Measurements from ENCODE around the gene C6orf47.

Gene C6orf47

GRCh38 chr6:31640612-31641011, 20.0 kb downstream of the C6orf47 start:
- TF ChIP-seq CTCF (IDR thresholded peaks at IDR 0.05; ENCODE audit: insufficient read depth, low read depth, low read length, missing control alignments), result no peak
- DNase-seq (ENCODE audit: low read depth), result no peak
- H3K4me3 ChIP-seq (ENCODE audit: low read length), result no peak overlapping the region

DNA sequence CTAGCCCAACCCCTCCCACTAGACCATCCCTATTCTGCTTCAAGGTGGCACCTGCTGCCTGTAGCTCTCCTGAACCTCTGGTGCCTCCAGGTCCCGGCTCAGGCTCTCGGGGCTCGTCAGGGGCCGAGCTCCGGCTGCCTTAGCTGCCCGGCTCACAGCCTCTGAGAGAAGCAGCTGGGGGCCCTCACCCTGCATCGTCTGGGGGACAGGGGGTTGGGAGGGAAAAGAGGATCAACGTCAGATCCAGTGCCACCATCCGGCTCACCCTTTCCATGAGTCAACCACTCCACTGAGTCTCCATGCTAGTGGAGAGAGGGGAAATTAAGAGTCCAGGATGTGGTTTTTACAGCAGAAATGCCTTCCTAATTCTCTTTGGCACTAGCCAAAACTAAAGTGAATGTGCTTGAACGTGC, 21.1 kb downstream of the C6orf47 start:
- no peak overlapping the region for H3K4me3 ChIP-seq (ENCODE audit: low read length)
- TF ChIP-seq CTCF (IDR thresholded peaks at IDR 0.05; ENCODE audit: insufficient read depth, low read depth, low read length, missing control alignments), result no peak
- DNase-seq (ENCODE audit: low read depth), result no peak

DNA sequence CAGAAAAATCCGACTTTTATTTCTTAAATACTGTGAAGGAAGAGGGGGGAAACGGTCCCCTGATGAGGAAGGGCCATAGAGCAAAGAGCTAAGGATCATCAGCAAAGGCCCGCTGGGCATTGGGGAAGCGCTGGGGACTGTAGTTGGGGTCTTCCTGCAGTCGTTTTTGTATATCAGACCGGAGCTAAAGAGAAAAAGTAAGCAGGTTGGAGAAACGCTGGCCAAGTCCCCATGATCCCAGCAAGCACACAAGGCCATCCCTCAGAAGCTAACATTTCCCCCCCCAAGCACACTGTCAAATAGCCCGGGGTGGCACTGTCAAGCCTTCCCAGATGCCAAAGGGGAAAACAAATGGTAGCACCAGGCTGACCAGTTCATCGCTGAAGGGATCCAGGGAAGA, 21.5 kb downstream of the C6orf47 start:
- TF ChIP-seq CTCF (IDR thresholded peaks at IDR 0.05; ENCODE audit: insufficient read depth, low read depth, low read length, missing control alignments), result no peak
- no peak for DNase-seq (ENCODE audit: low read depth)

DNA sequence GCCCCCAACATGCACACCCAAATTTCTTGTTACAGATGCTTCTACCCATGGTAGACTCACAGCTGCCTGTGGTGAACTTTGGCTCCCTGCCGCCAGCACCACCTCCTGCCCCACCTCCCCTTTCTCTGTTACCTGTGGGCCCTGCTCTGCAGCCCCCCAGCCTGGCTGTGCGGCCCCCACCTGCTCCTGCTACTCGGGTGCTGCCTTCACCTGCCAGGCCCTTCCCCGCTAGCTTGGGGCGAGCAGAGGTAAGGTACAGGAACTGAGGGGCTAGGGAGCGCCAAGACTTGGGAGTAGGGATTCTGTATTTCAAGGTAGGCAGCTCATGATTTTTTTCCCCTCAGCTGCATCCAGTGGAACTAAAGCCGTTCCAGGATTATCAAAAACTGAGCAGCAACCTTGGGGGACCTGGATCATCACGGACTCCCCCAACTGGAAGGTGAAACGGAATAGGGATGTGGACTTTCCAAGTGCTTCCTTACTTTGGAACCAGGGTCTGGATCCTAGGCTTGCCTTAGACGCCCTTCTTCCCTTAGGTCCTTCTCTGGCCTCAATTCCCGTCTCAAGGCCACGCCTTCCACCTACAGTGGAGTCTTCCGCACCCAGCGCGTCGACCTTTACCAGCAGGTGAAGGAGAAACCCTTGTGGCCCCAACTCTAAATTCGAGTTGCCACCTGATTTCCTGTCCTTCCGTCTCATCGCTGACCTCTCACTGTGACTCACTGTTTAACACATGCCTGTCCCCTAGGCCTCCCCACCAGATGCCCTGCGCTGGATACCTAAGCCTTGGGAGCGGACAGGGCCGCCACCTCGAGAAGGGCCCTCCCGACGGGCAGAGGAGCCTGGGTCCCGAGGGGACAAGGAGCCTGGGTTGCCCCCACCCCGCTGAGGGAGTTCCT, 23.6 kb downstream of the C6orf47 start:
- DNase-seq (ENCODE audit: low read depth), result no peak
- TF ChIP-seq CTCF (IDR thresholded peaks at IDR 0.05; ENCODE audit: insufficient read depth, low read depth, low read length, missing control alignments), result no peak
- H3K4me3 ChIP-seq (ENCODE audit: low read length), result no peak overlapping the region

More for the DNA sequence above, 21.5 kb downstream of the C6orf47 start:
- H3K4me3 ChIP-seq (ENCODE audit: low read length), result no peak overlapping the region

DNA sequence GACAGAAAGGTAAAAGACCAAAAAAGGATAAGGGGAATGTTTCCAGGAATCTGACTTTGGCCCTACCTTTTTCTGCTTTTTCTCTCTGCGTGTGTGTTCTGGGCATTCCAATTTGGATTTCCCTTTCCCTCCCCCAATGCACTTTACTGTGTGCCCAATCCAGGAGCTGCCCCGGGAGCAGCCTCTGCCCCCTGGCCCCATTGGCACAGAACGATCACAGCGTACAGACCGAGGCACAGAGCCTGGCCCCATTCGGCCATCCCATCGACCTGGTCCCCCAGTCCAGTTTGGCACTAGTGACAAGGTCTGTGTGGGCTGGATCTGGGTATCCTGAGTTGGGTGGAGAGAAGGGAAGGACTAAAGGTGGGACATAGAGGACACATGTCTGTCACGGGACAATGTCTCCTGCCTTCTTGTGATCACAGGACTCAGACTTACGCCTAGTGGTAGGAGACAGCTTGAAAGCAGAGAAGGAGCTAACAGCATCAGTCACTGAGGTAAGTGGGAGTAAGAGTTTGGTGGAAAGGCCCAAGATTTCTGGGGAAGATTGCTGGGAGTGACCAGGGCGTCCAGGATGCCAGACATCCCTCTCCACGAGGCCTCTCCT, 25.5 kb downstream of the C6orf47 start:
- TF ChIP-seq CTCF (IDR thresholded peaks at IDR 0.05; ENCODE audit: insufficient read depth, low read depth, low read length, missing control alignments), result no peak
- no peak overlapping the region for H3K4me3 ChIP-seq (ENCODE audit: low read length)
- DNase-seq (ENCODE audit: low read depth), result no peak

GRCh38 chr6:31634131-31634530, 26.4 kb downstream of the C6orf47 start:
- DNase-seq (ENCODE audit: low read depth), result no peak
- TF ChIP-seq CTCF (IDR thresholded peaks at IDR 0.05; ENCODE audit: insufficient read depth, low read depth, low read length, missing control alignments), result no peak
- H3K4me3 ChIP-seq (ENCODE audit: low read length), result no peak overlapping the region
